ENCODE data around the gene MTA1.

The MTA1 gene

GRCh38 chr14:105482486-105483110 lies 63.0 kb downstream of the MTA1 start:
- Histone ChIP-seq H3K36me3 (peaks cover 6 to 23% (median 14%) of the 10 kb centered on the region in 3 donors), H3K9me3 (no peaks in the 10 kb centered on the region), H3K27me3 (no peaks in the 10 kb centered on the region), H3K4me3 (peak overlapping the region in 1 of 2 donors; percentile 43), H3K27ac (peak overlapping the region; percentile 97 to 98), H3K4me1 (peaks cover 29 to 96% (median 89%) of the 10 kb centered on the region in 4 donors)
- TF ChIP-seq CTCF (IDR thresholded peaks at IDR 0.05), result no peak
- intact Hi-C loops (cut with DNase I; ENCODE audit: low total_unique reads), result no loop called here
- no peak for DNase-seq

DNA sequence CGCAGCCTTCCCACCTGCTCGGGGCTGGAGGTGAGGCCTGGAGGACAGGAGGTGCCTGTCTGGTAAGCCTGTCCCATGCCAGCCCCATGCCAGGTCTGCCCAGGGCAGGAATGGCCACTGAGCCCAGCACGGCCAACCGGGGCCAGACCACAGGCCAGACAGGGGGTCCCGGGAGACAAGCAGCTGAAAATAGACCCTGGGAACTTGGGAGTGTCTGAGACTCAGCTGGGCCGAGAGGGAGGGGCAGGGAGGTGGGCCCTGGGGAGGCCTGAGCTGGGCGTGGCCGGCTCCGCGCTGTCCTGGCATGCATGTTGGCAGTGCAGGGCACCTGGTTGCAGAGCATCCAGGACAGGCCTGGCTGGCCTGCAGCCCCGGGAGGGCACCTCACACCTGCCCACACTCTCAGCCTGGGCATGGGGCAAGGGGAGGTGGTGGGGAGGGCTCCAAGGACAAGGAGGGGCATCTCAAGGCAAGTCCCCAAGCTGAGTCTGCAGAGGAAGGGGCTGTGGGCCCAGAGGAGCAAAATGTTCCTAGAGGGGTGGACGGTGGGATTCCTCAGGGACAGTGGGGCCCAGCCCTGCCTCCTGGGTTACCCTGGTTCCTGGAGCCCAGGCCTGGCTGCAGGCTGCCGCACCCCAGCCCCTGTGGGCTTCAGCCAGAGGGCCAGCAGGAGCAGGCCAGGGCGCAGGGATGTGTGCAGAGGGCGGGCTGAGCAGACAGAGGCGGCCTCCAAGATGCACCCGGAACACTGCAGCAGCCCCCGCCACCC lies 63.9 kb downstream of the MTA1 start:
- peak overlapping the region; percentile 97 to 98 for H3K27ac ChIP-seq

DNA sequence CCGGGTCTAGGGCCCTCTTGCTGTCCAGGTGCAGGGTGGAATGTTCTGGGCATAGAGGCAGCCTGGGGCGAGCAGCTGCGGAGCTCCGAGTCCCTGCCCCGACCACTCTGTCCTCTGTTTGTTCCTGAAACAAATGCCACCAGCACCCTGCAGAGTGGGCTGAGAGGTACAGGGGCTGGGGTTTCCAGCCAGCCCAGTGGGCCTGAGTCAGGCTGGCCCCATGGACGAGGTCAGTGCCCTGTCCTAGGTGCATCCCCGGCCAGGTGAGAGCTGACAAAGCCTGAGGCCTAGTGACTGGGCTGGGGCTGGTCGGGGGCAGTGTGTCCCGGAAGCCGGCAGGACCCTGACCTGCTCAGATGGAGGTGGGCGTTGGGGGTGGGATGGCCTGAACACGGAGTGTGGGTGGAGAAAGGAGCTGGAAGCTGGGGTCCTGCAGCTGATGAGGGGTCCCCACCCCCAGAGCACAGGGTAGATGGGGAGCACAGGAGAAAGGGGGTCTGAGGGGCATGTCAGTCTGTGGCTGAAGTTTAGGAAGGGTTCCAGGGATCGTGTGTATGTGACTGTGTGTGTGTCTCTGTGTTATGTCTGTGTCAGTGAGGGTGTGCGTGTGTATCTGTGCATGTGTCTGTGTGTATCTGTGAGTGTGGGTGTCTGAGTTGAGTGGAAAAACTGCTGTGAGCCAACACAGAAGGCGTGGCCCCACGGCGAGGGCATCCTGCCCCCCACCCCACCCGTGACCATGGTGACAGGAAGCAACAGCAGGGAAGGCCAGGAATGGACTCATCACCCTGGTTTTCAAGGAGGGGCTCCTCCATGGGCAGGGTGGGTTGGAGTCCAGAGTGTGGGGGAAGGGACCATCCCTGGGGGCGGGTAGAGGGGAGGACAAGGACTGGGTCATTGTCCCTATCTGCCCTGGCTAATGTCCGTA lies 64.7 kb downstream of the MTA1 start:
- peaks cover 29 to 100% (median 93%) of the 10 kb centered on the region in 4 donors for H3K4me1 ChIP-seq
- DNase-seq, result peak; percentile 66 to 88
- H3K4me3 ChIP-seq, result no peak overlapping the region
- TF ChIP-seq CTCF (IDR thresholded peaks at IDR 0.05), result no peak
- no peaks in the 10 kb centered on the region for H3K27me3 ChIP-seq
- H3K36me3 ChIP-seq, result peaks cover 3 to 8% (median 4%) of the 10 kb centered on the region in 3 donors
- H3K27ac ChIP-seq, result peak overlapping the region; percentile 97 to 98
- intact Hi-C loops (cut with DNase I; ENCODE audit: low total_unique reads), result no loop called here
- H3K9me3 ChIP-seq, result no peaks in the 10 kb centered on the region

More for the DNA sequence above, 63.9 kb downstream of the MTA1 start:
- Histone ChIP-seq H3K4me3 (no peak overlapping the region), H3K4me1 (peaks cover 29 to 98% (median 90%) of the 10 kb centered on the region in 4 donors), H3K27me3 (no peaks in the 10 kb centered on the region), H3K36me3 (peaks cover 6 to 17% (median 10%) of the 10 kb centered on the region in 3 donors), H3K9me3 (no peaks in the 10 kb centered on the region)
- no peak for TF ChIP-seq CTCF (IDR thresholded peaks at IDR 0.05)
- intact Hi-C loops (cut with DNase I; ENCODE audit: low total_unique reads), result no loop called here
- peak; percentile 55 to 95 for DNase-seq

DNA sequence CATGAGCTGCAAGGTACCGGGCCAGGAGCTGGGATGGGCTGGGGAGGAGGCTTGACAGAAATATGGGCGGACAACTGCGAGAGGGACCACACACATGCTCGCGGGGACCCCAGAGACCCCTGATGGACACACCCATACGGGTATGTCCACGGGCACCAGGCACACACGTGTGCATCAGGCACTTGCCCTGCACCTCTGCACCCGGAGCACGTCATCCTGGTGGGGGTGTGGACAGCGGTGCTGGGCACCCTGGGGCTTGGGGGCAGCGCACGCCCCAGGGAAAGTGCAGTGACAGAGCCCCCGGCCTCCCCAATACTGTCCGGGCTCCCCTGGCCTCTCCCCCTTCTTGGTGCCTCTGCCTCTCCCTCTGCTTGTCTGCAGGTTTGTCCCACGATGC lies 65.4 kb downstream of the MTA1 start:
- no peaks in the 10 kb centered on the region for H3K9me3 ChIP-seq
- H3K27me3 ChIP-seq, result no peaks in the 10 kb centered on the region
- peaks cover 0 to 1% (median 0%) of the 10 kb centered on the region in 3 donors for H3K36me3 ChIP-seq
- no peak for DNase-seq
- intact Hi-C loops (cut with DNase I; ENCODE audit: low total_unique reads), result no loop called here
- H3K4me1 ChIP-seq, result peaks cover 29 to 100% (median 93%) of the 10 kb centered on the region in 4 donors
- H3K27ac ChIP-seq, result peak overlapping the region; percentile 97 to 98
- no peak overlapping the region for H3K4me3 ChIP-seq
- no peak for TF ChIP-seq CTCF (IDR thresholded peaks at IDR 0.05)

- Histone ChIP-seq H3K36me3 (no peaks in the 10 kb centered on the region), H3K27me3 (no peaks in the 10 kb centered on the region), H3K4me3 (peak overlapping the region; percentile 63 to 65), H3K9me3 (no peaks in the 10 kb centered on the region), H3K4me1 (peaks cover 25 to 96% (median 86%) of the 10 kb centered on the region in 4 donors), H3K27ac (peak overlapping the region; percentile 97 to 98)
- TF ChIP-seq CTCF (IDR thresholded peaks at IDR 0.05), result peak; percentile 22 to 31
- no peak for DNase-seq
- intact Hi-C loops (cut with DNase I; ENCODE audit: low total_unique reads), result no loop called here
Measured at GRCh38 chr14:105485739-105486162, 66.1 kb downstream of the MTA1 start.
